ENCODE data around the gene TYW1B. TPM values are rescaled to one million over a fixed set of nuclear protein-coding genes. Genes with fewer than 3 reads are reported as not detected.
"Not testable (repeated sequence)": the region's sequence is repeated elsewhere in the genome, so short reads cannot be mapped to it uniquely, and the experiment has no call there.

The TYW1B gene
- total RNA-seq, 1 experiment from 2014 or later: 3.9 TPM

- Histone ChIP-seq H3F3A (ENCODE audit: low read length, unreplicated experiment) (no peaks in the 10 kb centered on the region), H3K27me3 (ENCODE audit: low read length) (no peaks in the 10 kb centered on the region), H3K4me1 (ENCODE audit: insufficient read depth, low read length) (no peaks in the 10 kb centered on the region), H3K9me3 (ENCODE audit: low read length) (no peaks in the 10 kb centered on the region), H3K4me2 (ENCODE audit: low read length) (no peak overlapping the region), H3K9me2 (replicated peaks; ENCODE audit: low read length) (no peaks in the 10 kb centered on the region), H3K4me3 (ENCODE audit: low read length) (no peak overlapping the region), H2AFZ (ENCODE audit: low read length) (no peak overlapping the region), H3K36me3 (ENCODE audit: low read depth, low read length) (no peaks in the 10 kb centered on the region), H3K27ac (ENCODE audit: low read length) (no peak overlapping the region), H3K79me2 (ENCODE audit: low read length) (no peaks in the 10 kb centered on the region), H3K9ac (ENCODE audit: low read length) (no peak overlapping the region), H4K20me1 (ENCODE audit: low read length) (no peaks in the 10 kb centered on the region)
- BruUV-seq (replicated peaks): no TSS peak
- TF ChIP-seq EZH2 (IDR thresholded peaks at IDR 0.05; ENCODE audit: low read length, unreplicated experiment): no peak
- no peak for TF ChIP-seq CTCF (conservative IDR thresholded peaks at IDR 0.05; ENCODE audit: low read depth, low read length)
- TF ChIP-seq EZH2phosphoT487 (IDR thresholded peaks at IDR 0.05; ENCODE audit: borderline replicate concordance, low read length): no peak
- ATAC-seq (no peak), DNase-seq (peak; percentile 2)
- POLR2A ChIA-PET (ENCODE audit: unreplicated experiment): no interaction called here
- intact Hi-C loops (cut with micrococcal nuclease): no loop called here
- CTCF ChIA-PET: no interaction called here
These were observed 22.2 kb downstream of the TYW1B start for GRCh38 chr7:72805526-72806494.

GRCh38 chr7:72803778-72804177 is 24.2 kb downstream of the TYW1B start:
- H3K4me3 ChIP-seq (ENCODE audit: low read length); BruUV-seq (replicated peaks); H3K79me2 ChIP-seq (ENCODE audit: low read length); H3K4me1 ChIP-seq (ENCODE audit: insufficient read depth, low read length); H3K9me3 ChIP-seq (ENCODE audit: low read length); H3K36me3 ChIP-seq (ENCODE audit: low read depth, low read length); H3K9ac ChIP-seq (ENCODE audit: low read length); CTCF ChIA-PET; ATAC-seq; POLR2A ChIA-PET (ENCODE audit: unreplicated experiment); H4K20me1 ChIP-seq (ENCODE audit: low read length); H3F3A ChIP-seq (ENCODE audit: low read length, unreplicated experiment); H3K27ac ChIP-seq (ENCODE audit: low read length); DNase-seq; H2AFZ ChIP-seq (ENCODE audit: low read length); intact Hi-C loops (cut with micrococcal nuclease); H3K27me3 ChIP-seq (ENCODE audit: low read length); H3K4me2 ChIP-seq (ENCODE audit: low read length); H3K9me2 ChIP-seq (replicated peaks; ENCODE audit: low read length): not testable (repeated sequence)

GRCh38 chr7:72801564-72801963 is 26.4 kb downstream of the TYW1B start:
- DNase-seq; H4K20me1 ChIP-seq (ENCODE audit: low read length); H3K9ac ChIP-seq (ENCODE audit: low read length); H3K9me3 ChIP-seq (ENCODE audit: low read length); H3K27ac ChIP-seq (ENCODE audit: low read length); H3F3A ChIP-seq (ENCODE audit: low read length, unreplicated experiment); H3K9me2 ChIP-seq (replicated peaks; ENCODE audit: low read length); H2AFZ ChIP-seq (ENCODE audit: low read length); H3K27me3 ChIP-seq (ENCODE audit: low read length); H3K4me2 ChIP-seq (ENCODE audit: low read length); H3K4me3 ChIP-seq (ENCODE audit: low read length); intact Hi-C loops (cut with micrococcal nuclease); BruUV-seq (replicated peaks); POLR2A ChIA-PET (ENCODE audit: unreplicated experiment); H3K4me1 ChIP-seq (ENCODE audit: insufficient read depth, low read length); H3K79me2 ChIP-seq (ENCODE audit: low read length); H3K36me3 ChIP-seq (ENCODE audit: low read depth, low read length); CTCF ChIA-PET: not testable (repeated sequence)
- ATAC-seq: peak; percentile 70

GRCh38 chr7:72795401-72795800 is 32.6 kb downstream of the TYW1B start:
- H3F3A ChIP-seq (ENCODE audit: low read length, unreplicated experiment); POLR2A ChIA-PET (ENCODE audit: unreplicated experiment); H3K4me2 ChIP-seq (ENCODE audit: low read length); H3K9me3 ChIP-seq (ENCODE audit: low read length); H3K36me3 ChIP-seq (ENCODE audit: low read depth, low read length); H2AFZ ChIP-seq (ENCODE audit: low read length); H3K79me2 ChIP-seq (ENCODE audit: low read length); H3K4me3 ChIP-seq (ENCODE audit: low read length); H3K27ac ChIP-seq (ENCODE audit: low read length); BruUV-seq (replicated peaks); CTCF ChIA-PET; DNase-seq; H3K4me1 ChIP-seq (ENCODE audit: insufficient read depth, low read length); H3K9me2 ChIP-seq (replicated peaks; ENCODE audit: low read length); H3K9ac ChIP-seq (ENCODE audit: low read length); H4K20me1 ChIP-seq (ENCODE audit: low read length); H3K27me3 ChIP-seq (ENCODE audit: low read length); ATAC-seq; intact Hi-C loops (cut with micrococcal nuclease): not testable (repeated sequence)

Data from PC-3 (cell line).